DOHH2 (cell line): ENCODE data around the gene MBD5.

Experiments used
- H3F3A ChIP-seq: fragments of 200-600 bp; sonication (generic), shearing (Covaris generic); 2 replicates; pipeline ENCODE4 v1.6.0; 2016; ENCODE audit warnings: antibody characterized with exemption, mild to moderate bottlenecking; ENCODE audit not compliant: control insufficient read depth, insufficient read depth
- H3K27ac ChIP-seq: fragments of 200-600 bp; sonication (generic); 2 replicates; pipeline ENCODE4 v1.5.1; 2014; ENCODE audit warnings: low read depth, mild to moderate bottlenecking, low read length, moderate library complexity
- H3K27me3 ChIP-seq: fragments of 200-600 bp; sonication (generic); 2 replicates; pipeline ENCODE4 v1.6.1; 2014; ENCODE audit warnings: mild to moderate bottlenecking, low read length, mixed read lengths; ENCODE audit not compliant: control insufficient read depth
- H3K36me3 ChIP-seq: fragments of 200-600 bp; sonication (generic); 2 replicates; pipeline ENCODE4 v1.6.1; 2014; ENCODE audit warnings: mild to moderate bottlenecking, low read length, moderate library complexity, mixed read lengths; ENCODE audit not compliant: control insufficient read depth
- H3K4me1 ChIP-seq: fragments of 200-600 bp; sonication (generic); 2 replicates; pipeline ENCODE4 v1.6.1; 2014; ENCODE audit warnings: mild to moderate bottlenecking, low read length, mixed read lengths; ENCODE audit not compliant: control insufficient read depth
- H3K4me2 ChIP-seq: fragments of 200-600 bp; sonication (generic); 2 replicates; pipeline ENCODE4 v1.6.0; 2014; ENCODE audit warnings: mild to moderate bottlenecking, low read length, moderate library complexity
- H3K4me3 ChIP-seq: fragments of 200-600 bp; sonication (generic); 2 replicates; pipeline ENCODE4 v1.5.1; 2014; ENCODE audit warnings: mild to moderate bottlenecking, low read length, mixed read lengths
- H3K79me2 ChIP-seq: fragments of 200-600 bp; sonication (generic); 2 replicates; pipeline ENCODE4 v1.6.1; 2014; ENCODE audit warnings: mild to moderate bottlenecking, low read length, mixed read lengths; ENCODE audit not compliant: control insufficient read depth
- H3K9me2 ChIP-seq: fragments of 200-600 bp; sonication (generic); replicated peaks from 2 replicates; pipeline ENCODE4 v1.6.1; 2014; ENCODE audit warnings: mild to moderate bottlenecking, low read length, mixed read lengths; ENCODE audit not compliant: control insufficient read depth
- H3K9me3 ChIP-seq: fragments of 200-600 bp; sonication (generic); 2 replicates; pipeline ENCODE4 v1.6.1; 2014; ENCODE audit warnings: antibody characterized with exemption, low read length, mixed read lengths; ENCODE audit not compliant: control insufficient read depth, insufficient read depth
- H4K20me1 ChIP-seq: fragments of 200-600 bp; sonication (generic); 2 replicates; pipeline ENCODE4 v1.6.0; 2014; ENCODE audit warnings: low read depth, mild to moderate bottlenecking, antibody characterized with exemption, low read length, moderate library complexity; ENCODE audit not compliant: control insufficient read depth, insufficient read depth
- EZH2phosphoT487 ChIP-seq: fragments of 200-600 bp; sonication (generic); IDR thresholded peaks from 2 replicates; pipeline ENCODE4 v1.6.1; 2017; ENCODE audit warnings: borderline replicate concordance, mild to moderate bottlenecking, antibody characterized with exemption, low read length, moderate library complexity, mixed read lengths
- TF ChIP-seq, protein P1 (sequence below): fragments of 200-600 bp; sonication (generic); IDR thresholded peaks from one replicate; pipeline ENCODE4 v1.5.1; 2014; ENCODE audit warnings: antibody characterized with exemption, mild to moderate bottlenecking, low read depth, low read length; ENCODE audit not compliant: poor library complexity, severe bottlenecking

The MBD5 gene

DNA sequence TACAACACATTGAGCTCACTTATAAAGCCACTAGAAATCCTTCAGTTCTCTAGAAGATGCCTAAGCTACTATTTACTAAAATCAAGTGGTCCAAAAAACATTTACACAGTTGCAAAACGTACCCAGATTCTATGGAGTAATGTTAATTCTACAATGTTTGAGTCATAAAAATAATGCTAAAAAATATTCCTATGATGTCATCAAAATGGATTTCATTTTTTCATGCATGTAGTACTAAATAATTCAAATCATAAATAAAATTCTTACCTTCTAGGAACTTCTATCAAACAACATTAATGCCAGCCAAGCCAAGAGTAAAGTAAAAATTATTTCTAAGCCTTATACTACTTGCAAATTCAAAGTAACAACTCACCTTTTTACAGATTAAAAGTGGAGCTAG is 454.7 kb downstream of the MBD5 start:
- no peaks in the 10 kb centered on the region for H3K9me2 ChIP-seq
- no peaks in the 10 kb centered on the region for H3K9me3 ChIP-seq
- no peaks in the 10 kb centered on the region for H3K36me3 ChIP-seq
- H3K27me3 ChIP-seq: no peaks in the 10 kb centered on the region
- H3K4me3 ChIP-seq: no peak overlapping the region
- no peak overlapping the region for H3K4me2 ChIP-seq
- no peak for TF ChIP-seq EZH2phosphoT487
- TF ChIP-seq, protein P1, sequence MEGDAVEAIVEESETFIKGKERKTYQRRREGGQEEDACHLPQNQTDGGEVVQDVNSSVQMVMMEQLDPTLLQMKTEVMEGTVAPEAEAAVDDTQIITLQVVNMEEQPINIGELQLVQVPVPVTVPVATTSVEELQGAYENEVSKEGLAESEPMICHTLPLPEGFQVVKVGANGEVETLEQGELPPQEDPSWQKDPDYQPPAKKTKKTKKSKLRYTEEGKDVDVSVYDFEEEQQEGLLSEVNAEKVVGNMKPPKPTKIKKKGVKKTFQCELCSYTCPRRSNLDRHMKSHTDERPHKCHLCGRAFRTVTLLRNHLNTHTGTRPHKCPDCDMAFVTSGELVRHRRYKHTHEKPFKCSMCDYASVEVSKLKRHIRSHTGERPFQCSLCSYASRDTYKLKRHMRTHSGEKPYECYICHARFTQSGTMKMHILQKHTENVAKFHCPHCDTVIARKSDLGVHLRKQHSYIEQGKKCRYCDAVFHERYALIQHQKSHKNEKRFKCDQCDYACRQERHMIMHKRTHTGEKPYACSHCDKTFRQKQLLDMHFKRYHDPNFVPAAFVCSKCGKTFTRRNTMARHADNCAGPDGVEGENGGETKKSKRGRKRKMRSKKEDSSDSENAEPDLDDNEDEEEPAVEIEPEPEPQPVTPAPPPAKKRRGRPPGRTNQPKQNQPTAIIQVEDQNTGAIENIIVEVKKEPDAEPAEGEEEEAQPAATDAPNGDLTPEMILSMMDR: no peak
- no peaks in the 10 kb centered on the region for H3F3A ChIP-seq
- no peaks in the 10 kb centered on the region for H3K79me2 ChIP-seq
- no peaks in the 10 kb centered on the region for H3K4me1 ChIP-seq
- no peaks in the 10 kb centered on the region for H4K20me1 ChIP-seq
- no peak overlapping the region for H3K27ac ChIP-seq

DNA sequence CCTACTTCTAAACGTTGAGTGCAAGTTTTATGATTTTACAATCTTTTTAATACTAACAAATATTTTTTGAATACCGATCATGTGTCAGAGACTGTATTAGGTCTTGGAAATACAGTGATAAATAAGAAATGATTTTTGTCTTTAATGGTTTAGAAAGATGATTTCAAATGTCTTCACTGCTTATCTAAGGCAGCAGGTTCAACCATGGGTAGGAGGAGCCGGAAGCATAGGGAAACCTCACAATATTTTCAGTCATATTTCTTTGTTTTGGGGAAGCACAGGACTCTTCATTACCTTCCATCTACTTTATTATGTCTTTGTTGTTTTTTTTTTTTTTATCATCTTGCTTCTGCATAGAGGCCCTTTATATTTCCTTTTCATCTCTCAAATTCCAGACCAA is 458.5 kb downstream of the MBD5 start:
- H3F3A ChIP-seq: no peaks in the 10 kb centered on the region
- H3K4me3 ChIP-seq: no peak overlapping the region
- no peaks in the 10 kb centered on the region for H3K9me2 ChIP-seq
- H3K4me1 ChIP-seq: no peaks in the 10 kb centered on the region
- H3K79me2 ChIP-seq: no peaks in the 10 kb centered on the region
- no peak for TF ChIP-seq EZH2phosphoT487
- TF ChIP-seq, protein P1: no peak
- H3K36me3 ChIP-seq: no peaks in the 10 kb centered on the region
- H3K9me3 ChIP-seq: no peaks in the 10 kb centered on the region
- no peaks in the 10 kb centered on the region for H3K27me3 ChIP-seq
- no peak overlapping the region for H3K4me2 ChIP-seq
- H3K27ac ChIP-seq: no peak overlapping the region
- H4K20me1 ChIP-seq: no peaks in the 10 kb centered on the region

DNA sequence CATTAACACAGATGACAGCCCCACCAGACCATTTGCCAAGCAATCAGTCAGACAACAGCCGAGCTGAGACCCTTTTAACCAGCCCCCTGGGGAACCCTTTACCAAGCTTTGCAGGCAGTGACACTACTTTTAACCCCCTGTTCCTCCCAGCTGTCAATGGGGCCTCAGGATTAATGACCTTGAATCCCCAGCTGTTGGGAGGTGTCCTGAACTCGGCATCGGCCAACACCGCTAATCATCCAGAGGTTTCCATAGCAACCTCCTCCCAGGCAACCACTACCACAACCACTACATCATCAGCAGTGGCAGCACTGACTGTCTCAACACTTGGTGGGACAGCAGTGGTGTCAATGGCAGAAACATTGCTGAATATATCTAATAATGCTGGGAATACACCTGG is 462.8 kb downstream of the MBD5 start:
- Histone ChIP-seq H3K9me2 (no peaks in the 10 kb centered on the region), H4K20me1 (no peaks in the 10 kb centered on the region), H3K27ac (no peak overlapping the region), H3F3A (no peaks in the 10 kb centered on the region), H3K79me2 (no peaks in the 10 kb centered on the region), H3K27me3 (no peaks in the 10 kb centered on the region), H3K4me2 (no peak overlapping the region), H3K4me1 (no peaks in the 10 kb centered on the region), H3K36me3 (no peaks in the 10 kb centered on the region), H3K4me3 (no peak overlapping the region), H3K9me3 (no peaks in the 10 kb centered on the region)
- TF ChIP-seq, protein P1: no peak
- no peak for TF ChIP-seq EZH2phosphoT487

DNA sequence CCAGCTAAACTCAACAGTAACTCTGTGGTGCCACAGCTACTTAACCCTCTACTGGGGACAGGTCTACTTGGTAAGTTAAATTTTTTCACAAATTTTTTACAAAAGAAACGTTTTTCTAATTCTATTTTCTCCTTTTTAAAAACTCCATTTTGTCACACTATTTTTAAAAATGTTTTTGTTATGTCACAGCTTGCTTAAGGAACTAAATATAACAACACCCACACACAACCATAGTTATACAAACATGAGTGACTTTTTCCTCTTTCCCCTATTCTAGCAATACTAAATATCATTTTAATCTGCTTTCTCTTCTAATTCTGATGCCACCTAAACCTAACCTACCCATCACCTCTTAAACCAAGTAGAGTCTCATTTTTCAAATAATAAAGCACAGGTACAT is 463.2 kb downstream of the MBD5 start:
- H3K36me3 ChIP-seq: no peaks in the 10 kb centered on the region
- H4K20me1 ChIP-seq: no peaks in the 10 kb centered on the region
- no peak overlapping the region for H3K4me3 ChIP-seq
- no peaks in the 10 kb centered on the region for H3K9me2 ChIP-seq
- H3K27ac ChIP-seq: no peak overlapping the region
- no peaks in the 10 kb centered on the region for H3K9me3 ChIP-seq
- no peaks in the 10 kb centered on the region for H3K4me1 ChIP-seq
- H3K27me3 ChIP-seq: no peaks in the 10 kb centered on the region
- no peaks in the 10 kb centered on the region for H3K79me2 ChIP-seq
- no peak overlapping the region for H3K4me2 ChIP-seq
- no peaks in the 10 kb centered on the region for H3F3A ChIP-seq
- TF ChIP-seq EZH2phosphoT487: no peak
- TF ChIP-seq, protein P1: no peak
